Endothelial cell (in vitro differentiated cells): ENCODE measurements around the gene ARHGAP15. TPM values are rescaled to one million over a fixed set of nuclear protein-coding genes. Genes with fewer than 3 reads are reported as not detected.

Experiments used
- DNase-seq: peaks from one replicate; pipeline ENCODE4 v3.0.0; 2021; ENCODE audit warnings: low spot score
- H3K27ac Mint-ChIP-seq: one replicate; pipeline ENCODE4 v1.8.0; 2021; ENCODE audit warnings: mixed read lengths, inconsistent platforms; ENCODE audit not compliant: unreplicated experiment
- H3K27me3 Mint-ChIP-seq: one replicate; pipeline ENCODE4 v1.8.0; 2021; ENCODE audit warnings: mild to moderate bottlenecking, moderate library complexity, mixed read lengths, inconsistent platforms; ENCODE audit not compliant: unreplicated experiment
- H3K36me3 Mint-ChIP-seq: one replicate; pipeline ENCODE4 v1.8.0; 2021; ENCODE audit warnings: mild to moderate bottlenecking, low read depth, mixed read lengths, inconsistent platforms; ENCODE audit not compliant: unreplicated experiment
- H3K4me1 Mint-ChIP-seq: one replicate; pipeline ENCODE4 v1.8.0; 2021; ENCODE audit warnings: mild to moderate bottlenecking, mixed read lengths, inconsistent platforms; ENCODE audit not compliant: unreplicated experiment
- H3K4me3 Mint-ChIP-seq: one replicate; pipeline ENCODE4 v1.8.0; 2021; ENCODE audit warnings: mild to moderate bottlenecking, mixed read lengths, inconsistent platforms; ENCODE audit not compliant: unreplicated experiment
- H3K9me3 Mint-ChIP-seq: one replicate; pipeline ENCODE4 v1.8.0; 2021; ENCODE audit warnings: mixed read lengths, inconsistent platforms; ENCODE audit not compliant: unreplicated experiment
- CTCF ChIP-seq: fragments of 200-600 bp; sonication (generic); IDR thresholded peaks from one replicate; pipeline ENCODE4 v1.5.0; 2021; ENCODE audit warnings: antibody characterized with exemption; ENCODE audit not compliant: unreplicated experiment
- total RNA-seq: library from RNA; stranded (reverse); fragmentation: NEBNext Ultra II Directional; extraction: Animal tissue kit (Norgen Biotek cat#: 25700); gene quantifications from one replicate; pipeline ENCODE4 v1.2.1, GENCODE V29; 2021; ENCODE audit not compliant: unreplicated experiment

Gene ARHGAP15
- total RNA-seq, 1 donor from 2014 or later: not detected

GRCh38 chr2:143392358-143392757 is 263.1 kb downstream of the ARHGAP15 start:
- H3K4me3 Mint-ChIP-seq: no peak overlapping the region
- TF ChIP-seq CTCF: no peak
- H3K4me1 Mint-ChIP-seq: no peaks in the 10 kb centered on the region
- no peaks in the 10 kb centered on the region for H3K36me3 Mint-ChIP-seq
- H3K27me3 Mint-ChIP-seq: no peaks in the 10 kb centered on the region
- H3K9me3 Mint-ChIP-seq: no peaks in the 10 kb centered on the region
- H3K27ac Mint-ChIP-seq: no peak overlapping the region
- no peak for DNase-seq

- no peak for DNase-seq
- Mint-ChIP-seq H3K36me3 (no peaks in the 10 kb centered on the region), H3K27ac (no peak overlapping the region), H3K9me3 (no peaks in the 10 kb centered on the region), H3K4me3 (no peak overlapping the region), H3K27me3 (no peaks in the 10 kb centered on the region), H3K4me1 (no peaks in the 10 kb centered on the region)
- no peak for TF ChIP-seq CTCF
Measured at GRCh38 chr2:143394062-143394461, 264.8 kb downstream of the ARHGAP15 start.

GRCh38 chr2:143397884-143398614 is 268.8 kb downstream of the ARHGAP15 start:
- no peak for DNase-seq
- H3K9me3 Mint-ChIP-seq: no peaks in the 10 kb centered on the region
- H3K4me1 Mint-ChIP-seq: no peaks in the 10 kb centered on the region
- no peaks in the 10 kb centered on the region for H3K36me3 Mint-ChIP-seq
- H3K4me3 Mint-ChIP-seq: no peak overlapping the region
- H3K27me3 Mint-ChIP-seq: no peaks in the 10 kb centered on the region
- H3K27ac Mint-ChIP-seq: no peak overlapping the region
- TF ChIP-seq CTCF: no peak

- no peak overlapping the region for H3K27ac Mint-ChIP-seq
- H3K27me3 Mint-ChIP-seq: no peaks in the 10 kb centered on the region
- no peaks in the 10 kb centered on the region for H3K9me3 Mint-ChIP-seq
- no peak overlapping the region for H3K4me3 Mint-ChIP-seq
- DNase-seq: no peak
- no peaks in the 10 kb centered on the region for H3K36me3 Mint-ChIP-seq
- TF ChIP-seq CTCF: no peak
- no peaks in the 10 kb centered on the region for H3K4me1 Mint-ChIP-seq
Measured at GRCh38 chr2:143398781-143399180, 269.6 kb downstream of the ARHGAP15 start.

GRCh38 chr2:143399631-143400069 is 270.4 kb downstream of the ARHGAP15 start:
- TF ChIP-seq CTCF: no peak
- H3K27me3 Mint-ChIP-seq: no peaks in the 10 kb centered on the region
- H3K9me3 Mint-ChIP-seq: no peaks in the 10 kb centered on the region
- H3K4me1 Mint-ChIP-seq: no peaks in the 10 kb centered on the region
- H3K27ac Mint-ChIP-seq: no peak overlapping the region
- H3K4me3 Mint-ChIP-seq: no peak overlapping the region
- DNase-seq: no peak
- H3K36me3 Mint-ChIP-seq: no peaks in the 10 kb centered on the region
